B cell (primary cell): ENCODE data around the gene NDUFV3. TPM values are rescaled to one million over a fixed set of nuclear protein-coding genes. Genes with fewer than 3 reads are reported as not detected.

Source experiments
- ATAC-seq: fragments of 200-7000 bp; cut with Tn5 transposase; one replicate; pipeline ENCODE4 v1.10.0; 2021; ENCODE audit warnings: low read depth, mild to moderate bottlenecking, moderate number of reproducible peaks, moderate library complexity
- CTCF ChIA-PET: fragments of 350-600 bp; sonication (Branson Sonifier 250); formaldehyde crosslinking; loops from one replicate; lab custom pipeline; 2021; ENCODE audit warnings: antibody characterized with exemption, inconsistent platforms; lab: Charles Lee
- POLR2A ChIA-PET: fragments of 350-600 bp; sonication (Branson Sonifier 250); formaldehyde crosslinking; loops from one replicate; lab custom pipeline; 2021; ENCODE audit warnings: antibody characterized with exemption; lab: Charles Lee
- DNase-seq: peaks from one replicate; pipeline ENCODE4 v3.0.0; 2013
- H2AFZ ChIP-seq: 2 replicates; pipeline ENCODE4 v1.6.1; 2012; ENCODE audit warnings: mild to moderate bottlenecking, low read depth, low read length; ENCODE audit not compliant: insufficient read depth, poor library complexity, severe bottlenecking
- H3K27ac ChIP-seq, 2 donors: 1 replicate in 1 of 2; 2 replicates in 1 of 2; pipeline ENCODE4 v1.5.1; 2012 to 2013; ENCODE audit warnings: low read length in 2 of 2, mild to moderate bottlenecking in 2 of 2, moderate library complexity in 1 of 2
- H3K27me3 ChIP-seq, 4 experiments: fragments of 200-600 bp in 1 of 4; sonication (generic) in 1 of 4; replicated peaks in 1 of 4; 1 replicate in 2 of 4; 2 replicates in 2 of 4; pipeline versions ENCODE4 v1.6.1 to v1.7.0; 2013 to 2016; ENCODE audit warnings: low read length in 3 of 4, mild to moderate bottlenecking in 2 of 4, mixed read lengths in 1 of 4, moderate library complexity in 1 of 4; ENCODE audit not compliant: insufficient read depth in 4 of 4, control insufficient read depth in 3 of 4; ENCODE audit errors: control extremely low read depth in 1 of 4
- H3K36me3 ChIP-seq, 2 experiments: replicated peaks in 1 of 2; 1 replicate in 1 of 2; 2 replicates in 1 of 2; pipeline versions ENCODE4 v1.6.1 to v1.7.1; 2013; ENCODE audit warnings: low read length in 1 of 2; ENCODE audit not compliant: insufficient read depth in 2 of 2, control insufficient read depth in 1 of 2; ENCODE audit errors: control extremely low read depth in 1 of 2, extremely low read depth in 1 of 2
- H3K4me1 ChIP-seq, 2 donors: fragments of 200-600 bp in 1 of 2; sonication (generic) in 1 of 2; 1 replicate in 1 of 2; 2 replicates in 1 of 2; pipeline versions ENCODE4 v1.5.1 to v1.6.1; 2013 to 2017; ENCODE audit warnings: low read length in 2 of 2; ENCODE audit not compliant: control insufficient read depth in 2 of 2, insufficient read depth in 2 of 2
- H3K4me2 ChIP-seq: replicated peaks from 2 replicates; pipeline ENCODE3; 2012; ENCODE audit warnings: mild to moderate bottlenecking, low read depth, low read length; ENCODE audit not compliant: poor library complexity, severe bottlenecking
- H3K4me3 ChIP-seq, 5 experiments: fragments of 200-600 bp in 1 of 5; sonication (generic) in 1 of 5; 1 replicate in 3 of 5; 2 replicates in 2 of 5; pipeline versions ENCODE4 v1.5.1 to v1.7.0; 2011 to 2016; ENCODE audit warnings: low read length in 4 of 5, mild to moderate bottlenecking in 4 of 5, low read depth in 2 of 5, control low read depth in 1 of 5, moderate library complexity in 1 of 5; ENCODE audit not compliant: insufficient read depth in 1 of 5; ENCODE audit errors: control extremely low read depth in 1 of 5, extremely low read depth in 1 of 5
- H3K79me2 ChIP-seq: fragments of 200-600 bp; sonication (generic); one replicate; pipeline ENCODE4 v1.6.0; 2016; ENCODE audit warnings: low read length; ENCODE audit not compliant: control insufficient read depth, insufficient read depth
- H3K9ac ChIP-seq: fragments of 200-600 bp; sonication (generic); 2 replicates; pipeline ENCODE4 v1.6.1; 2017; ENCODE audit warnings: mild to moderate bottlenecking, low read length, moderate library complexity
- H3K9me3 ChIP-seq, 3 donors: one replicate each; pipeline versions ENCODE4 v1.6.1 to v1.7.1; 2013; ENCODE audit warnings: low read length in 2 of 3; ENCODE audit not compliant: control insufficient read depth in 2 of 3, insufficient read depth in 1 of 3; ENCODE audit errors: control extremely low read depth in 1 of 3
- H4K20me1 ChIP-seq: 2 replicates; pipeline ENCODE4 v1.6.0; 2012; ENCODE audit warnings: mild to moderate bottlenecking, low read length; ENCODE audit not compliant: insufficient read depth, control insufficient read depth, poor library complexity, severe bottlenecking
- H3K27ac Mint-ChIP-seq: one replicate; pipeline ENCODE4 v1.8.0; 2021; ENCODE audit warnings: mixed read lengths
- H3K27me3 Mint-ChIP-seq: one replicate; pipeline ENCODE4 v1.8.0; 2021; ENCODE audit warnings: mixed read lengths
- H3K4me1 Mint-ChIP-seq: one replicate; pipeline ENCODE4 v1.8.0; 2021; ENCODE audit warnings: mixed read lengths
- H3K4me3 Mint-ChIP-seq: one replicate; pipeline ENCODE4 v1.8.0; 2021; ENCODE audit warnings: mixed read lengths
- H3K9me3 Mint-ChIP-seq: one replicate; pipeline ENCODE4 v1.8.0; 2022; ENCODE audit warnings: mixed read lengths; ENCODE audit not compliant: insufficient read depth
- EZH2 ChIP-seq: IDR thresholded peaks from 2 replicates; pipeline ENCODE4 v1.6.1; 2012; ENCODE audit warnings: borderline replicate concordance, low read depth, mild to moderate bottlenecking, moderate library complexity, low read length; ENCODE audit not compliant: insufficient read depth, poor library complexity, severe bottlenecking
- WGBS: methylation state at CpG from one replicate; pipeline ENCODE4 v1.1.5; 2013; ENCODE audit warnings: missing lambda C conversion rate; ENCODE audit not compliant: insufficient coverage; 5-methylcytosine and 5-hydroxymethylcytosine counted together
- intact Hi-C: fragments of 100-400 bp; cut with micrococcal nuclease; formaldehyde crosslinking; loops from one replicate; pipeline ENCODE4 v1.10.0; 2022
- polyA plus RNA-seq: library from polyadenylated mRNA; depleted of rRNA; stranded (reverse); fragments of >200 nt; gene quantifications from 2 replicates; pipeline ENCODE4 v1.2.3, GENCODE V29; 2012
- total RNA-seq, 2 donors: library from RNA; stranded (reverse); fragments of 120-200 nt in 1 of 2; gene quantifications; 1 replicate in 1 of 2; 2 replicates in 1 of 2; pipeline versions ENCODE4 v1.2.3 to v1.2.4, GENCODE V29; 2013 to 2022
- TF ChIP-seq, protein P1 (sequence below): fragments of 200-600 bp; IDR thresholded peaks from one replicate; pipeline ENCODE4 v1.8.0; 2022; ENCODE audit warnings: antibody characterized with exemption, mild to moderate bottlenecking

NDUFV3 gene
- total and polyA plus RNA-seq, 2 donors (not counting 1 experiment from before 2014, with no cell fraction given), result 14.0 to 29.7 TPM

GRCh38 chr21:42848932-42849758, 44.0 kb upstream of the NDUFV3 start:
- H3K27ac ChIP-seq, result no peak overlapping the region
- Mint-ChIP-seq H3K27ac (no peak overlapping the region), H3K4me3 (no peak overlapping the region), H3K9me3 (no peaks in the 10 kb centered on the region), H3K4me1 (no peaks in the 10 kb centered on the region), H3K27me3 (no peaks in the 10 kb centered on the region)
- H3K4me3 ChIP-seq, result no peak overlapping the region
- no peak overlapping the region for H3K9ac ChIP-seq
- no peak for DNase-seq
- ChIA-PET CTCF (no interaction called here), POLR2A (no interaction called here)
- peaks cover 0 to 3% (median 0%) of the 10 kb centered on the region in 3 donors for H3K9me3 ChIP-seq
- H3K36me3 ChIP-seq, result peaks cover 0 to 71% of the 10 kb centered on the region in 2 experiments
- H4K20me1 ChIP-seq, result peaks cover 32% of the 10 kb centered on the region
- H3K27me3 ChIP-seq, result no peaks in the 10 kb centered on the region
- intact Hi-C loops, result no loop called here
- 98% methylated on average over 45 of the region's 54 CpGs for WGBS
- ATAC-seq, result no peak
- H2AFZ ChIP-seq, result no peak overlapping the region
- peaks cover 23% of the 10 kb centered on the region for H3K79me2 ChIP-seq
- TF ChIP-seq, protein P1, sequence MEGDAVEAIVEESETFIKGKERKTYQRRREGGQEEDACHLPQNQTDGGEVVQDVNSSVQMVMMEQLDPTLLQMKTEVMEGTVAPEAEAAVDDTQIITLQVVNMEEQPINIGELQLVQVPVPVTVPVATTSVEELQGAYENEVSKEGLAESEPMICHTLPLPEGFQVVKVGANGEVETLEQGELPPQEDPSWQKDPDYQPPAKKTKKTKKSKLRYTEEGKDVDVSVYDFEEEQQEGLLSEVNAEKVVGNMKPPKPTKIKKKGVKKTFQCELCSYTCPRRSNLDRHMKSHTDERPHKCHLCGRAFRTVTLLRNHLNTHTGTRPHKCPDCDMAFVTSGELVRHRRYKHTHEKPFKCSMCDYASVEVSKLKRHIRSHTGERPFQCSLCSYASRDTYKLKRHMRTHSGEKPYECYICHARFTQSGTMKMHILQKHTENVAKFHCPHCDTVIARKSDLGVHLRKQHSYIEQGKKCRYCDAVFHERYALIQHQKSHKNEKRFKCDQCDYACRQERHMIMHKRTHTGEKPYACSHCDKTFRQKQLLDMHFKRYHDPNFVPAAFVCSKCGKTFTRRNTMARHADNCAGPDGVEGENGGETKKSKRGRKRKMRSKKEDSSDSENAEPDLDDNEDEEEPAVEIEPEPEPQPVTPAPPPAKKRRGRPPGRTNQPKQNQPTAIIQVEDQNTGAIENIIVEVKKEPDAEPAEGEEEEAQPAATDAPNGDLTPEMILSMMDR, result no peak
- TF ChIP-seq EZH2, result no peak
- no peaks in the 10 kb centered on the region for H3K4me1 ChIP-seq
- H3K4me2 ChIP-seq, result no peak overlapping the region

GRCh38 chr21:42849759-42850412, 43.2 kb upstream of the NDUFV3 start:
- H3K9me3 Mint-ChIP-seq, result no peaks in the 10 kb centered on the region

More at GRCh38 chr21:42849759-42850412, 43.2 kb upstream of the NDUFV3 start:
- no peaks in the 10 kb centered on the region for H3K27me3 ChIP-seq
- ChIA-PET POLR2A (no interaction called here), CTCF (no interaction called here)
- H3K36me3 ChIP-seq, result peaks cover 0 to 71% of the 10 kb centered on the region in 2 experiments
- intact Hi-C loops, result no loop called here
- DNase-seq, result no peak
- ATAC-seq, result no peak
- H3K9me3 ChIP-seq, result peaks cover 0 to 3% (median 0%) of the 10 kb centered on the region in 3 donors
- H2AFZ ChIP-seq, result no peak overlapping the region
- H3K79me2 ChIP-seq, result peaks cover 16% of the 10 kb centered on the region
- Mint-ChIP-seq H3K4me1 (no peaks in the 10 kb centered on the region), H3K27me3 (no peaks in the 10 kb centered on the region), H3K4me3 (no peak overlapping the region), H3K27ac (no peak overlapping the region)
- H3K4me1 ChIP-seq, result no peaks in the 10 kb centered on the region
- no peak overlapping the region for H3K4me3 ChIP-seq
- no peak overlapping the region for H3K27ac ChIP-seq
- no peak overlapping the region for H3K9ac ChIP-seq
- WGBS, result 98% methylated on average over 26 of the region's 29 CpGs
- TF ChIP-seq EZH2, result no peak
- TF ChIP-seq, protein P1, result no peak
- H4K20me1 ChIP-seq, result peaks cover 24% of the 10 kb centered on the region
- no peak overlapping the region for H3K4me2 ChIP-seq
